NCI-H82 treated with DMSO at 0.1 percent for 48 hours (cell line): Measurements from ENCODE around the gene DENND1A.

ENCODE experiments used
- DNase-seq: peaks from one replicate; lab custom pipeline; 2025; ENCODE audit not compliant: unreplicated experiment; lab: John Stamatoyannopoulos, UW

DENND1A gene

GRCh38 chr9:123544007-123544827, 385.7 kb downstream of the DENND1A start:
- DNase-seq: peak; percentile 11

- no peak for DNase-seq
These were observed 386.4 kb downstream of the DENND1A start for GRCh38 chr9:123543492-123543891.

- no peak for DNase-seq
These were observed 387.3 kb downstream of the DENND1A start for GRCh38 chr9:123542435-123543225.

GRCh38 chr9:123541411-123541810, 388.5 kb downstream of the DENND1A start:
- no peak for DNase-seq

GRCh38 chr9:123540457-123540856, 389.5 kb downstream of the DENND1A start:
- DNase-seq: no peak

GRCh38 chr9:123537809-123538208, 392.1 kb downstream of the DENND1A start:
- no peak for DNase-seq

- DNase-seq: no peak
These were observed 393.5 kb downstream of the DENND1A start for GRCh38 chr9:123536455-123536868.

GRCh38 chr9:123534336-123534735, 395.6 kb downstream of the DENND1A start:
- DNase-seq: no peak

- DNase-seq: no peak
These were observed 399.7 kb downstream of the DENND1A start for GRCh38 chr9:123530244-123530643.

- peak; percentile 32 for DNase-seq
These were observed 401.4 kb downstream of the DENND1A start for GRCh38 chr9:123528501-123528900.

GRCh38 chr9:123527981-123528380, 401.9 kb downstream of the DENND1A start:
- no peak for DNase-seq

GRCh38 chr9:123525957-123526356, 404.0 kb downstream of the DENND1A start:
- no peak for DNase-seq

GRCh38 chr9:123525424-123525823, 404.5 kb downstream of the DENND1A start:
- DNase-seq: no peak

GRCh38 chr9:123524866-123525265, 405.1 kb downstream of the DENND1A start:
- no peak for DNase-seq

- no peak for DNase-seq
These were observed 406.1 kb downstream of the DENND1A start for GRCh38 chr9:123523845-123524244.

- DNase-seq: peak; percentile 6
These were observed 406.9 kb downstream of the DENND1A start for GRCh38 chr9:123523001-123523400.

GRCh38 chr9:123522251-123522650, 407.7 kb downstream of the DENND1A start:
- no peak for DNase-seq

GRCh38 chr9:123518338-123518737, 411.6 kb downstream of the DENND1A start:
- no peak for DNase-seq

- no peak for DNase-seq
These were observed 412.4 kb downstream of the DENND1A start for GRCh38 chr9:123517512-123517911.

GRCh38 chr9:123514766-123515165, 415.2 kb downstream of the DENND1A start:
- DNase-seq: no peak

- no peak for DNase-seq
These were observed 416.4 kb downstream of the DENND1A start for GRCh38 chr9:123513554-123513953.
